Fibroblast of skin of abdomen (primary cell): ENCODE results near the gene SLC1A2.
A peak's percentile ranks its signal among the peaks of the same experiment; 100 is the strongest.

Experiments used
- DNase-seq: peaks from one replicate; pipeline ENCODE4 v3.0.0-alpha.2; 2013

Gene SLC1A2

GRCh38 chr11:35347921-35348331 is 71.4 kb downstream of the SLC1A2 start:
- peak; percentile 96 for DNase-seq

DNA sequence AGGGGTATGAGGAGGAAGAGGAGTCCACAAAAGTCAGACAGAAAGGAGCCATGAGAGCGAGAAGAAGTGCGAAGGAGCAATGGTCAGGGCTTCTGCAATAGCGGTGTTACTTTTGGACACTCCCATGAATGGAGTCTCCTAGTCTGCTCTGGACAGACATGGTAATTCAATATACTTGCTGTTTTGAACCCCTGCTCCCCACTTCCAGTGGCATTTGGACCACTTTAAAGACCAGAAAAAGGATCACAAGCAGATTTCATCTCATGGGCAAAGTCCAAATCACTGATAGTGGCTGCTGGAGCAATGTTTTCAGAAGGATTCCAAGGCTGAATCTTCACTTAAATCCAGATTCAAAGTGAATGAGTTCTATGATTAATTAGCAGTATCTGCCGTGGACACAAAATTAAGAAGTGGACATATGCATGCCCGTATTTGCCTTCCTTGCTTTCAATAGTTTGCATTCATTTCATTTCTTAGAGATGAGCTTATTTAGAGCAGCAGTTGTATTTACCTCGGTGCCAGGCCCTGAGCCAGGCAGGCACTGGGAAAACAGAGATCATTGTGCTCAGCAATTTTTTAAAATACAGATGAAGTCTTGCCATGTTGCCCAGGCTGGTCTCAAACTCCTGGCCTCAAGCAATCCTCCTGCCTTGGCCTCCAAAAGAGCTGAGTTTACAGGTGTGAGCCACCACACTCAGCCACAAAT is 72.0 kb downstream of the SLC1A2 start:
- no peak for DNase-seq

DNA sequence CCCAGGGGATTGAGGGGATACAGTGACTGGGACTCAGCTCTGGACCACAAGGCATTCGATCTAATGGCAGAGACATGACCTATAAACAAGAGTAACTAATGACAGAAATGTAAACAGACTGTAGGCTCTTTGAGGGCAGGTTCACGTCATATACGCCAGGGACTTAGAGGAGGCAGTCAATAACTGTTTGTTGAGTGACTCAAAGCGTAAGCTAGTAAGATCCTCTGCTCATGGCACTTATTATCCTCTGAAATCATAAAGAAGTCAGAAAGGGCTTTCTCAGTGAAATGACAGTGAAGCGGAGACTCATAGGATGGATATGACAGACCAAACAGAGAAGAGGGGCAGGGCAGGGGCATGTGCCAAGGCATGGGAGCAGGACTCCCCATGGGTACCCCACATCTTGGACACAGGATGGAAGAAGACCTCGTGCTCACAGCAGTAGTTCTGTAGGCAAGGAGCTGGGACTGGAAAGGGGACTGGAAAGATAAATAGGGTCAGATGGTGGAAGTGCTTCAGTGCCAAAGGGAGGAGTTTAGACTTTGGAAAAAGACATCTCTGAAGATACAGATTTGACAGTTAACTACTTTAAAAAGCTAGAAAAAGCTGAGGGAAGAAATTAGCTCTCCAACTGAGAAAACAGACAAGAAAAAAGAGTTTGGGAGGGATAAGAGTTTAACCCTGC is 72.7 kb downstream of the SLC1A2 start:
- DNase-seq: no peak

DNA sequence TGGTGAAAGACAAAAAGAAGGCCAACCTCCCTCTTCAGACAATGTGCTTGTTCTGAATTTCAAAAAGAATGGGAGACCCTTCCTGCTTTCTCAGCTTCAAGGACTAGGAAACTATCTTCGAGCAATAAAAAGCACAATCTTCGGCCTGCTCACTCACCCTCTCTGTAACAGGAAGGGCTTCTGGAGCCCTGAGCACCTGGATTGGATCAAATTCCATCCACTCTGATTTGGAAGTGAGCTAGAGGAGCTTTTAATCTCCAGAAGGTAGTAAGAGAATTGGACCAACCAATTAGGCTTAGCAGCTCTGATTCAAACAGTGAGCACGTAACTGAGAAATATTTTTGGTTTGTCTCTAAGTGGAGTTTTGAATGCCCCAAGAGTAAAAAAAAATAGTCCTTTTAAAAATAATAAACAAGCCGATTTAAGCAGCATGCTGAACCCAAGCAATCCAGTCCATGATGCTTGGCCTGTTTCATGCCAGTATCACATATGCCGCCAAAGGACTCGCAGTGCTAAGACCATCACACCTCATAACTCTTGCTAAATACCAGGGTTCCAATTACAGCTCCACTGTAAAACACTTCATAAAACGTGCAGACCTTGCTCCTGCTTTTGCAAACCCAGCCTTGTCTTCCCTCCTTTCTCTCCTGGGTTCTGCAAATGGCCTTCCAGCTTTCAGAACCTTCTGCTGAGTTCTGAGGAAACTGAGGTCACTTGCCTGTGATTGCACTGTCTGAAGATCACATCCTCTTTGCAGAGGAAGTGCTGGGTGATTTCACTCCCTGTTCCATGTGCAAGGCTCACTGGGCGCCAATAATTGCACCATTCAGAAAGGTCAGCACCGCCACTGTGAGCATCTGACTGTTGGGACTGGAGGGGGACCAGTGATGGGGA is 74.4 kb downstream of the SLC1A2 start:
- no peak for DNase-seq

DNA sequence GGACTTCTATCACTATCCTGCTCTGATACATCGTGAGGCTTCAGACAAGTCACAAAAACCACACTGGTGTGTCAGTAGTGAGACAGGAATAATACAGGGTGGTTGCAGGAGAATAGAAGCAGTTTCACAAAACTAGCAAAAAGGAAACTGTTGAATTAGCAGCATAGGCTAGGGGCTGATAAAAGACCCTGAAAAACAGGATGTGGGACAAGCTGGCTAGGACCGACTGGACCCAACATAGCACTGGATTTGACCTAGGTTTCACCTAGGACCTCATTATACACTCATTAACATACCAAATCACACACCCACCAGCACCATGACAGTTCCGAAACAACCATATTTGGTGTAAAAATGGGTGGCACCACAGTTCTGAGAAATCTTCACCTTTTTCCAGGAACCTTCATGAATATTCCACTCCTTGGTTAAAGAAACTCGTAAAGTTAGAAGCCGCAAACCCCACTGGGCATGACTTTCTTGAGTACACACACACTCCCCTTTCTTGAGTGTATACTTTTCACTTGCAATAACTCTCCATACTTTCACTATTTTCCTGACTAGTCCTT is 76.2 kb downstream of the SLC1A2 start:
- no peak for DNase-seq

GRCh38 chr11:35340715-35341114 is 78.6 kb downstream of the SLC1A2 start:
- no peak for DNase-seq

DNA sequence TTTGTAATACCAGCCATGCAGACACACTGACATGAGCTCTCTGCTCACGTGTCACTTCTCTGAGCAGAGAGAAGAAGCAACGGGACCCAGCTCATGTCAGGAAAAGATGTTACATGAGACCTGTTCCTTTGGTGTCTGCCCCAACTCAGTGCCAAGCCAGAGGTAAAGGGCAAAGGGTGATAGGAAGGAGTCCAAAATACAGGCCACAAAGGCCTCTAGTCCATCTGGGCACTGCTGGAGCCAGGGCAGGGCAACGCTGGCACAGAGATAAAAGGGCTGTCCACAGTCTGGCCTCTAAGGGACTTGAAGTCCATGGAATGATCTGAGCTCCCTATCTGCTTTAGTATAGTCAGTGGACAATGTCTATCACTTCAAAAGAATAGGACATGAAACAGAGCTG is 79.3 kb downstream of the SLC1A2 start:
- no peak for DNase-seq

DNA sequence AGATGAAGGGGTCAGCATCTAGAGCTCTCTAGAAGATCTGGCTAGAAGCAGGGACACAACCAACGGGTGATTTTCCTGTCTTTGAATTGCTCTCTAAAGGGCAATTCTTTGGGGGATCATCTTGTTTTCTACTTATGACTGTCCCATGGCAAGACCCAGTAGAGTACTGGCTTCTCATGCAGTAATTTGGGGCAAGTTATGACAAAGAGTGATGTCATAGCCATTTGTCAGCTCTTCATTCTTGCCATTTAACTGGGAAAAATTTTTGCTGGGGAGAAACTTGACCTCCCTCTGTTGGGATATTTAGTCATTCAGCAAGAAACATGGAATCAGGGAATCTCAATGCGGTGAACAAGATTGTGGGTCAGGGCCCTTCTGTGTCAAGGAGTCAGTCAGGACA is 80.4 kb downstream of the SLC1A2 start:
- no peak for DNase-seq

GRCh38 chr11:35337914-35338305 is 81.4 kb downstream of the SLC1A2 start:
- no peak for DNase-seq

GRCh38 chr11:35337136-35337913 is 82.0 kb downstream of the SLC1A2 start:
- DNase-seq: peak; percentile 98

DNA sequence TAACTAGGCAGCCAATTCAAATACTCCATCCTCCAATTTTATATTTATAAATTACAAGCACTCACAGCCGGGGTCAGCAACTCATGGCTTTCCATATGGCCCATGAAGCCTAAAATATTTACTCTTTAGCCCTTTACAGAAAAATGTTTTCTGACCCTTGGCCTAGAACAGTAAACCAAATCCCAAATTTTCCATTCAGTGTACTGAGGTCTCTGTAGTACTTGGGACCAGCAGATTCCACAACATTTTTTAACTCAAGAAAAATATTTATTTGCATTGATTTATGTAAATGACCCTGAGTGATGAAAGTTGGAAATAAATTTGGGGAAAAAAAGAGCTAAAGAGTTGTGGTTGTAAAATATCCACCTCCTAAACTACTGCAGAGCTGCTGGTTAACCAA is 82.6 kb downstream of the SLC1A2 start:
- no peak for DNase-seq

- peak; percentile 48 for DNase-seq
Measured at GRCh38 chr11:35335226-35335625, 84.1 kb downstream of the SLC1A2 start.

- DNase-seq: no peak
Measured at GRCh38 chr11:35334385-35335090, 84.8 kb downstream of the SLC1A2 start.

DNA sequence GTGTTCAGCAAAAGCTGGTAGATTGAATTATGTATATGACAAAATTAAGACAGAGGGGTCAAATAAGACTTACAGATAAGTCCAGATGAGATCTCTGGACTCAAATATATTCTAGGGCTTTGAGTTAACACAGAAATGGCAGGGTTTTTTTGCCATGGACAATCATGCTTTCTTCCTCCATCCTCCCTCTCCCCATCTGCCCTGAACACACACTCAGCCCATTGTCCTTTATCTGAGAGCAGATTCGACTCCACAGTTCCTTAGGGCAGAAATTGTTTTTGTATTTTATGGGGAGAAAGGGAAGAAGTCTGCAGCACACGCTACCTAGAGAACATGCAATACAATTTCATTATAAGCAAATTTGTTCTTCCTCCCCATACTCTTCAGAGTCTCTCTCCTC is 86.8 kb downstream of the SLC1A2 start:
- DNase-seq: no peak

GRCh38 chr11:35330931-35331330 is 88.4 kb downstream of the SLC1A2 start:
- DNase-seq: no peak

GRCh38 chr11:35330156-35330889 is 89.0 kb downstream of the SLC1A2 start:
- no peak for DNase-seq

DNA sequence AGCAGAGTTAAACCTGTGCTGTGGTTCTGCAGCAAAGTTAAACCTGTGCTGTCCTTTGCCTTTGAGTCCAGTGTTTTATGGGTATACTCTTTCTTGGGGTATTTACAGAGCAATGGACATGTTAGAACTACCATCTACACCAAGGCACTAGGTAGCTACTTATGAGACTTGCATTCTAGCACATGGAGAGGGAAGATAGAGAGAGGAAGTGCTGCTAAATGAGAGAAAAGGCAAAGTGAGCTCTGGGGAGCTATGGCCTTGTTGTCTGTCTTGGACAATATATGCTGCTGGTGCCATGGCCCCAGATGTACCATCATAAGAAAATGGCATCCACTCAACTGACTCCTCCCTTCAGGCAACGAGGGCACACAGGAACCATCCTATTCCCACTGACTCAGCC is 91.5 kb downstream of the SLC1A2 start:
- no peak for DNase-seq

DNA sequence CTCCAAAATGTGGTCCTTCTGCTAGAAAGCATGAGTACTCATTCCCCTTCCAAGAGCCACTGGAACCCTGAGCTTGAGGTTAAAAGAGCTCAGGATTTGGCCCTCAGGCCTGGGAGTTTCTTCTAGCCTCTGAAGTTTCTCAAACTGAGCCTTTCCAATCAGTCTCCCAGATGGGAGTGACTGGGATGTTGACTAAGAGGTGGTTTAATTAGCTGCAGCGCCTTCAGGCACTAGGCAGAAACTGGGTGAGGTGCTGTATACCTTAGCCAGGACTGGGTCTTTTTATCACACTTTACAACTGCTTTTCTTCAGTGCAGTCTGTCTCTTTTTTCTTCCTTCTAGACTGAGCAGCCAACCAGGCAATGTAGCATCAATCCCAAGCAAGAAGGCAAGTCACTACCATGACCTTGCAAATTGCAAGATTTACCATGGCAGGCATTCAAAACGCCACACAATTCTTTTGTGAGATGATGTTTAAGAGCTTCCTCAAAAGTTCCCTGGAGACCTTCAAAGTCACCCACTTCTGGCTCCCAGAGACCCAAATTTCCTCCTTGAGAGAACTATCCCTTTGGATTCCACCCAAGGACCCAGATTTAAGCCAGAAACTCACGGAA is 93.0 kb downstream of the SLC1A2 start:
- no peak for DNase-seq

DNA sequence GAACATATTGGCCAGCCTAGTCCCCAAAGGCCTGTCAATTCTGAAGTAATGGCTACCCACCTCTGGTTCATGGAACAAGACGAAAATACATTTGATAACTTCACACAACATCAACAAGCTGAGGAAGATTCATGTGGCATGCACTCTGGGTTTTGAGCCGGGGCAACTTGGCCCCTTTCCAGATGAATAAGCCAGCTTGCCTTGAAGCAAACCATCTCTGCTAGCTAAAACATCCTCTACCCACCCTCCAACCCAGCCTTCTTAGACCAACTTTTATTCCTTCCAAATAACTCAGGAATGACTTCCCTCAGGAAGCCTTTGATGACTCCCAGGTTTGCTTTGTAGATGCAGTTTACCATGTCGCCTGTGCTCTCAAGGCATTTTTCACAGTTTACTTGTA is 94.4 kb downstream of the SLC1A2 start:
- peak; percentile 51 for DNase-seq

DNA sequence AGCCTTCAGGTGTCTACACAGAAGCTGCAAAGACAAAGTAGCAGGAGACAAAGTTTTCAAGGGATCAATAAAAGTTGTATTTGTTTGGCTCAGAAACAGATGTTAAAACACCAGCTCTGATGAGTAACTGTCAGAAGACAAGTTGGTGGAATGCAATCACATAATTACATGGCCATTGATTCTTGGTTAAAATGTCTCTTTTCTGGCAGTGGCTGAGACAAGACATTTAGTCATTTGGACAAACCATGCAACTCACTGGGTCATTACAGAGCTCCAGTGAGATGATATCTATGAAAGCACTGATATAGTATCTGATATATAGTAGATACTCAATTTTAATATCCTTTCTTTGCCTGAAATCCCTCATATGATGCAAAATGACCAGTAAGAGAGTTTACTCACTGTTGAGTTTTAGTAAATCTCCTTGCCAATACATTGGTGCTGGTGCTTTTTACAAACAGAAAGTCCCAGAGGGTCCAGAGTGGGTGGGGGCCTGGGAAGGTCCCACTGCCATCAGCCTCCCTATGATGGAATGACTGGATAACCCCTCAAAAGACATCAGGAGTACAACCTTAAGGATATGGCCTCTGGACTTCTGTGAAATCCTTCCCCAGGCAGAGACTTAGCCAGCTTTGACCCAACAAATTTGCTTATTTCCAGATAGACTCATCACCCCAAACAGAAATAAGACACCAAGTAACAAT is 95.0 kb downstream of the SLC1A2 start:
- no peak for DNase-seq
